H9 (cell line): ENCODE results near the gene RNU2-63P. TPM values are rescaled to one million over a fixed set of nuclear protein-coding genes. Genes with fewer than 3 reads are reported as not detected.

ENCODE experiments used
- DNase-seq: peaks from one replicate; pipeline ENCODE4 v3.0.0-alpha.2; 2017
- H2AFZ ChIP-seq: one replicate; pipeline ENCODE4 v1.6.1; 2013; ENCODE audit warnings: mild to moderate bottlenecking, low read length, control low read depth, moderate library complexity
- H2AK5ac ChIP-seq: 2 replicates; pipeline ENCODE4 v1.6.1; 2013; ENCODE audit warnings: low read length, control low read depth, mixed read lengths; ENCODE audit not compliant: insufficient read length
- H2BK120ac ChIP-seq: one replicate; pipeline ENCODE4 v1.6.1; 2013; ENCODE audit warnings: low read depth, mild to moderate bottlenecking, low read length, control low read depth, inconsistent platforms; ENCODE audit not compliant: poor library complexity, severe bottlenecking
- H2BK12ac ChIP-seq: 2 replicates; pipeline ENCODE4 v1.6.1; 2013; ENCODE audit warnings: low read length, control low read depth, mixed read lengths, low read depth; ENCODE audit not compliant: insufficient read length
- H2BK15ac ChIP-seq: 2 replicates; pipeline ENCODE4 v1.6.1; 2013; ENCODE audit warnings: low read depth, low read length, control low read depth
- H2BK20ac ChIP-seq: one replicate; pipeline ENCODE4 v1.6.1; 2013; ENCODE audit warnings: low read depth, mild to moderate bottlenecking, low read length, control low read depth, inconsistent platforms; ENCODE audit not compliant: poor library complexity, severe bottlenecking
- H2BK5ac ChIP-seq: 2 replicates; pipeline ENCODE4 v1.6.1; 2013; ENCODE audit warnings: low read length, control low read depth, mixed read lengths; ENCODE audit not compliant: insufficient read length
- H3K14ac ChIP-seq: 2 replicates; pipeline ENCODE4 v1.6.1; 2013; ENCODE audit warnings: low read length, control low read depth; ENCODE audit not compliant: insufficient read depth
- H3K18ac ChIP-seq: 2 replicates; pipeline ENCODE4 v1.6.1; 2013; ENCODE audit warnings: low read depth, mild to moderate bottlenecking, mixed read lengths, low read length, control low read depth; ENCODE audit not compliant: insufficient read length
- H3K23ac ChIP-seq: 2 replicates; pipeline ENCODE4 v1.6.1; 2013; ENCODE audit warnings: low read length, control low read depth, mixed read lengths, low read depth; ENCODE audit not compliant: insufficient read length
- H3K23me2 ChIP-seq: 2 replicates; pipeline ENCODE4 v1.6.1; 2013; ENCODE audit warnings: low read depth, mild to moderate bottlenecking, mixed read lengths, low read length, control low read depth; ENCODE audit not compliant: insufficient read length, poor library complexity, severe bottlenecking
- H3K27ac ChIP-seq: 2 replicates; pipeline ENCODE4 v1.5.1; 2013; ENCODE audit warnings: low read length, control low read depth, mixed read lengths, low read depth; ENCODE audit not compliant: insufficient read length
- H3K27me3 ChIP-seq: 2 replicates; pipeline ENCODE4 v1.6.1; 2013; ENCODE audit warnings: low read length, control low read depth, inconsistent platforms; ENCODE audit not compliant: insufficient read depth
- H3K4ac ChIP-seq: 2 replicates; pipeline ENCODE4 v1.6.1; 2013; ENCODE audit warnings: low read depth, mild to moderate bottlenecking, control low read depth, inconsistent platforms, low read length, moderate library complexity
- H3K4me1 ChIP-seq: 2 replicates; pipeline ENCODE4 v1.6.1; 2013; ENCODE audit warnings: low read length, control low read depth, inconsistent platforms; ENCODE audit not compliant: insufficient read depth
- H3K4me2 ChIP-seq: 2 replicates; pipeline ENCODE4 v1.6.1; 2013; ENCODE audit warnings: low read length, control low read depth, mixed read lengths; ENCODE audit not compliant: insufficient read length, insufficient read depth
- H3K56ac ChIP-seq: 2 replicates; pipeline ENCODE4 v1.6.1; 2013; ENCODE audit warnings: low read depth, mild to moderate bottlenecking, mixed read lengths, low read length, control low read depth; ENCODE audit not compliant: insufficient read length
- H3K79me1 ChIP-seq: 2 replicates; pipeline ENCODE4 v1.6.1; 2013; ENCODE audit warnings: low read depth, mild to moderate bottlenecking, moderate library complexity, low read length, control low read depth, inconsistent platforms; ENCODE audit not compliant: insufficient read depth, poor library complexity, severe bottlenecking
- H3K79me2 ChIP-seq: 2 replicates; pipeline ENCODE4 v1.6.1; 2013; ENCODE audit warnings: low read length, control low read depth, inconsistent platforms; ENCODE audit not compliant: insufficient read depth
- H3K9ac ChIP-seq: 2 replicates; pipeline ENCODE4 v1.6.1; 2013; ENCODE audit warnings: low read length, control low read depth, mixed read lengths; ENCODE audit not compliant: insufficient read length; ENCODE audit errors: extremely low read depth
- H3K9me3 ChIP-seq: one replicate; pipeline ENCODE4 v1.6.1; 2013; ENCODE audit warnings: low read depth, low read length, inconsistent platforms; ENCODE audit not compliant: control insufficient read depth
- H3T11ph ChIP-seq: one replicate; pipeline ENCODE4 v1.6.1; 2013; ENCODE audit warnings: mild to moderate bottlenecking, low read length, control low read depth, inconsistent platforms
- H4K20me1 ChIP-seq: one replicate; pipeline ENCODE4 v1.6.1; 2013; ENCODE audit not compliant: control insufficient read depth, insufficient read length, insufficient read depth
- H4K5ac ChIP-seq: 2 replicates; pipeline ENCODE4 v1.6.1; 2013; ENCODE audit warnings: low read depth, mild to moderate bottlenecking, mixed read lengths, low read length, control low read depth; ENCODE audit not compliant: insufficient read length
- H4K8ac ChIP-seq: replicated peaks from 2 replicates; pipeline ENCODE4 v1.6.1; 2013; ENCODE audit warnings: low read length, control low read depth, mixed read lengths, low read depth; ENCODE audit not compliant: insufficient read length
- H4K91ac ChIP-seq: 2 replicates; pipeline ENCODE4 v1.6.1; 2013; ENCODE audit warnings: low read depth, mild to moderate bottlenecking, moderate library complexity, mixed read lengths, low read length, control low read depth; ENCODE audit not compliant: insufficient read length
- H3K27ac Mint-ChIP-seq, 3 experiments: 2 replicates in 2 of 3; 3 replicates in 1 of 3; pipeline ENCODE4 v1.8.0; 2020 to 2021; ENCODE audit warnings: mixed read lengths in 3 of 3, mild to moderate bottlenecking in 1 of 3, moderate library complexity in 1 of 3
- H3K27me3 Mint-ChIP-seq: 2 replicates; pipeline ENCODE4 v1.8.0; 2021; ENCODE audit warnings: low read depth, mild to moderate bottlenecking, moderate library complexity, mixed read lengths
- H3K36me3 Mint-ChIP-seq, 3 experiments: 2 replicates in 2 of 3; 3 replicates in 1 of 3; pipeline ENCODE4 v1.8.0; 2020 to 2021; ENCODE audit warnings: low read depth in 3 of 3, mixed read lengths in 3 of 3; ENCODE audit not compliant: insufficient read depth in 1 of 3
- H3K4me1 Mint-ChIP-seq, 2 experiments: 2 replicates each; pipeline ENCODE4 v1.8.0; 2020; ENCODE audit warnings: mixed read lengths in 2 of 2
- H3K4me3 Mint-ChIP-seq, 2 experiments: 2 replicates in 1 of 2; 3 replicates in 1 of 2; pipeline ENCODE4 v1.8.0; 2020 to 2021; ENCODE audit warnings: mild to moderate bottlenecking in 2 of 2, mixed read lengths in 2 of 2, moderate library complexity in 1 of 2
- H3K9me3 Mint-ChIP-seq, 2 experiments: 2 replicates in 1 of 2; 3 replicates in 1 of 2; pipeline ENCODE4 v1.8.0; 2020; ENCODE audit warnings: mild to moderate bottlenecking in 2 of 2, mixed read lengths in 2 of 2, moderate library complexity in 1 of 2
- CTCF ChIP-seq: fragments of 200-600 bp; sonication (generic); conservative IDR thresholded peaks from 3 replicates; pipeline ENCODE4 v1.8.0; 2021; ENCODE audit warnings: antibody characterized with exemption, mild to moderate bottlenecking
- WGBS: extraction: QIAGEN DNeasy Blood & Tissue Kit; methylation state at CpG from one replicate; pipeline ENCODE4 v1.1.7; 2013; ENCODE audit warnings: missing lambda C conversion rate, low lambda C conversion rate, mixed read lengths; ENCODE audit not compliant: insufficient read length; ENCODE audit errors: extremely low coverage; 5-methylcytosine and 5-hydroxymethylcytosine counted together
- total RNA-seq: library from RNA; stranded (reverse); gene quantifications from 2 replicates; pipeline ENCODE4 v1.2.1, GENCODE V29; 2021

RNU2-63P gene
- total RNA-seq, 1 experiment from 2014 or later = 31.1 TPM

DNA sequence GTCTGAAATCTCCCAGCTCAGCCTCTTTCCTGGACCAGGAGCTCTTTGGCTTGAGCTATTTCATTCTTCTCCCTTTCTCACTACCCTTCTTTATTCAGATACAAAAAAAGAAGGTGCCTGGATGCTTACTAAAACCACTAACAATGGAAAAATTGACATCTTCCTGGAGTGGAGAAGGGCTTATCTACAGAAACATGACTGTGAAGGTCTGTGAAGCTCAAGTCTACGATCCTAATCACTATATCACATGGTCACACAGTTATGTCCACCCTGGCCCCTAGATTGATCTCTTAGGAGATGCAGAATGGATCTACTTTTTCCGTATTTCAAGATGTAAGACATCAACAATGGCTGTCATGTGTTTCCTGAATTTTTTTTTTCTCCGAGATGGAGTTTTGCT, 44.9 kb upstream of the RNU2-63P start:
- H3K79me2 ChIP-seq = no peaks in the 10 kb centered on the region
- H2BK120ac ChIP-seq = no peak overlapping the region
- no peak overlapping the region for H2BK20ac ChIP-seq
- H3K9ac ChIP-seq = no peak overlapping the region
- no peak overlapping the region for H2BK12ac ChIP-seq
- no peak overlapping the region for H3K56ac ChIP-seq
- no peaks in the 10 kb centered on the region for H3K79me1 ChIP-seq
- H4K8ac ChIP-seq = no peak overlapping the region
- no peak overlapping the region for H2BK5ac ChIP-seq
- no peaks in the 10 kb centered on the region for H3K9me3 ChIP-seq
- H3T11ph ChIP-seq = no peak overlapping the region
- no peak for DNase-seq
- H3K18ac ChIP-seq = no peak overlapping the region
- H2BK15ac ChIP-seq = no peak overlapping the region
- H3K27me3 ChIP-seq = no peaks in the 10 kb centered on the region
- H3K9me3 Mint-ChIP-seq = no peaks in the 10 kb centered on the region
- H3K4me1 Mint-ChIP-seq = peaks cover 18 to 31% of the 10 kb centered on the region in 2 experiments
- no peak overlapping the region for H3K4me2 ChIP-seq
- H2AK5ac ChIP-seq = no peak overlapping the region
- no peak overlapping the region for H3K27ac ChIP-seq
- H2AFZ ChIP-seq = no peak overlapping the region
- no peak overlapping the region for H4K5ac ChIP-seq
- no peak overlapping the region for H3K4me3 Mint-ChIP-seq
- no peaks in the 10 kb centered on the region for H4K20me1 ChIP-seq
- no peaks in the 10 kb centered on the region for H3K27me3 Mint-ChIP-seq
- H3K23me2 ChIP-seq = no peaks in the 10 kb centered on the region
- H3K4ac ChIP-seq = no peak overlapping the region
- H3K27ac Mint-ChIP-seq = peak overlapping the region in 1 of 3 experiments; percentile 50; a peak in 1 of 7 replicates
- no peak overlapping the region for H3K23ac ChIP-seq
- no peaks in the 10 kb centered on the region for H3K36me3 Mint-ChIP-seq
- H3K4me1 ChIP-seq = no peaks in the 10 kb centered on the region
- no peak overlapping the region for H4K91ac ChIP-seq
- H3K14ac ChIP-seq = no peak overlapping the region
- TF ChIP-seq CTCF = no peak
- no CpG with 5 or more reads among the region's 3 CpGs for WGBS
